OCI-LY1 (cell line): Measurements from ENCODE around the gene PRKCE.

Experiments used
- H2AFZ ChIP-seq: fragments of 200-600 bp; sonication (generic), shearing (Covaris generic); 2 replicates; pipeline ENCODE4 v1.6.0; 2014; ENCODE audit warnings: antibody characterized with exemption, mild to moderate bottlenecking, low read length
- H3F3A ChIP-seq: fragments of 200-600 bp; sonication (generic), shearing (Covaris generic); 2 replicates; pipeline ENCODE4 v1.6.0; 2014; ENCODE audit warnings: mild to moderate bottlenecking, antibody characterized with exemption, low read length, moderate library complexity; ENCODE audit not compliant: insufficient read depth
- H3K27ac ChIP-seq: fragments of 200-600 bp; sonication (generic); 2 replicates; pipeline ENCODE4 v1.5.1; 2014; ENCODE audit warnings: low read length, mixed run types, mild to moderate bottlenecking, low read depth; ENCODE audit not compliant: poor library complexity, severe bottlenecking
- H3K27me3 ChIP-seq: fragments of 200-600 bp; sonication (generic); 2 replicates; pipeline ENCODE4 v1.6.0; 2014; ENCODE audit warnings: antibody characterized with exemption, mild to moderate bottlenecking, low read length, moderate library complexity; ENCODE audit not compliant: insufficient read depth
- H3K36me3 ChIP-seq: fragments of 200-600 bp; sonication (generic); 2 replicates; pipeline ENCODE4 v1.6.1; 2014; ENCODE audit warnings: mild to moderate bottlenecking, antibody characterized with exemption, low read length, moderate library complexity, mixed read lengths; ENCODE audit not compliant: insufficient read depth
- H3K4me1 ChIP-seq: fragments of 200-600 bp; sonication (generic); 2 replicates; pipeline ENCODE4 v1.5.1; 2014; ENCODE audit warnings: mild to moderate bottlenecking, low read length, moderate library complexity; ENCODE audit not compliant: insufficient read depth, severe bottlenecking
- H3K4me2 ChIP-seq: fragments of 200-600 bp; sonication (generic), shearing (Covaris generic); 2 replicates; pipeline ENCODE4 v1.6.1; 2014; ENCODE audit warnings: low read length
- H3K4me3 ChIP-seq: fragments of 200-600 bp; sonication (generic); 2 replicates; pipeline ENCODE4 v1.5.1; 2014; ENCODE audit warnings: low read length, low read depth, mild to moderate bottlenecking, mixed read lengths; ENCODE audit not compliant: poor library complexity, severe bottlenecking
- H3K79me2 ChIP-seq: fragments of 200-600 bp; shearing (Covaris generic); 2 replicates; pipeline ENCODE4 v1.6.1; 2016; ENCODE audit warnings: mixed run types, low read length, mixed read lengths; ENCODE audit not compliant: insufficient read depth
- H3K9ac ChIP-seq: fragments of 200-600 bp; sonication (generic), shearing (Covaris generic); 2 replicates; pipeline ENCODE4 v1.6.1; 2014; ENCODE audit warnings: mild to moderate bottlenecking, low read length, mixed read lengths
- H3K9me2 ChIP-seq: fragments of 200-600 bp; sonication (generic), shearing (Covaris generic); 2 replicates; pipeline ENCODE4 v1.6.1; 2014; ENCODE audit warnings: low read depth, mild to moderate bottlenecking, low read length, mixed read lengths
- H3K9me3 ChIP-seq: fragments of 200-600 bp; shearing (Covaris generic); 2 replicates; pipeline ENCODE4 v1.6.1; 2014; ENCODE audit warnings: low read length, mixed read lengths
- H4K20me1 ChIP-seq: fragments of 200-600 bp; sonication (generic), shearing (Covaris generic); 2 replicates; pipeline ENCODE4 v1.6.0; 2016; ENCODE audit warnings: mild to moderate bottlenecking, low read length; ENCODE audit not compliant: insufficient read depth
- EZH2 ChIP-seq: fragments of 200-600 bp; sonication (generic), shearing (Covaris generic); IDR thresholded peaks from 2 replicates; pipeline ENCODE4 v1.8.0; 2017; ENCODE audit warnings: borderline replicate concordance, mixed run types, mild to moderate bottlenecking, antibody characterized with exemption, low read length, moderate library complexity, mixed read lengths
- TF ChIP-seq, protein P1 (sequence below): fragments of 200-600 bp; sonication (generic), shearing (Covaris generic); IDR thresholded peaks from 2 replicates; pipeline ENCODE4 v1.5.1; 2017; ENCODE audit warnings: mild to moderate bottlenecking, antibody characterized with exemption, low read length, moderate library complexity, mixed read lengths

PRKCE gene

GRCh38 chr2:45634223-45634622, 17.3 kb upstream of the PRKCE start:
- Histone ChIP-seq H3K4me3 (no peak overlapping the region), H3K9me3 (no peaks in the 10 kb centered on the region), H3K4me2 (no peak overlapping the region), H3F3A (no peaks in the 10 kb centered on the region), H3K79me2 (no peaks in the 10 kb centered on the region), H3K9me2 (no peaks in the 10 kb centered on the region), H3K36me3 (no peaks in the 10 kb centered on the region), H4K20me1 (no peaks in the 10 kb centered on the region), H3K27ac (no peak overlapping the region), H2AFZ (no peak overlapping the region), H3K27me3 (no peaks in the 10 kb centered on the region), H3K9ac (no peak overlapping the region), H3K4me1 (no peaks in the 10 kb centered on the region)
- TF ChIP-seq, protein P1, sequence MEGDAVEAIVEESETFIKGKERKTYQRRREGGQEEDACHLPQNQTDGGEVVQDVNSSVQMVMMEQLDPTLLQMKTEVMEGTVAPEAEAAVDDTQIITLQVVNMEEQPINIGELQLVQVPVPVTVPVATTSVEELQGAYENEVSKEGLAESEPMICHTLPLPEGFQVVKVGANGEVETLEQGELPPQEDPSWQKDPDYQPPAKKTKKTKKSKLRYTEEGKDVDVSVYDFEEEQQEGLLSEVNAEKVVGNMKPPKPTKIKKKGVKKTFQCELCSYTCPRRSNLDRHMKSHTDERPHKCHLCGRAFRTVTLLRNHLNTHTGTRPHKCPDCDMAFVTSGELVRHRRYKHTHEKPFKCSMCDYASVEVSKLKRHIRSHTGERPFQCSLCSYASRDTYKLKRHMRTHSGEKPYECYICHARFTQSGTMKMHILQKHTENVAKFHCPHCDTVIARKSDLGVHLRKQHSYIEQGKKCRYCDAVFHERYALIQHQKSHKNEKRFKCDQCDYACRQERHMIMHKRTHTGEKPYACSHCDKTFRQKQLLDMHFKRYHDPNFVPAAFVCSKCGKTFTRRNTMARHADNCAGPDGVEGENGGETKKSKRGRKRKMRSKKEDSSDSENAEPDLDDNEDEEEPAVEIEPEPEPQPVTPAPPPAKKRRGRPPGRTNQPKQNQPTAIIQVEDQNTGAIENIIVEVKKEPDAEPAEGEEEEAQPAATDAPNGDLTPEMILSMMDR = no peak
- TF ChIP-seq EZH2 = no peak

DNA sequence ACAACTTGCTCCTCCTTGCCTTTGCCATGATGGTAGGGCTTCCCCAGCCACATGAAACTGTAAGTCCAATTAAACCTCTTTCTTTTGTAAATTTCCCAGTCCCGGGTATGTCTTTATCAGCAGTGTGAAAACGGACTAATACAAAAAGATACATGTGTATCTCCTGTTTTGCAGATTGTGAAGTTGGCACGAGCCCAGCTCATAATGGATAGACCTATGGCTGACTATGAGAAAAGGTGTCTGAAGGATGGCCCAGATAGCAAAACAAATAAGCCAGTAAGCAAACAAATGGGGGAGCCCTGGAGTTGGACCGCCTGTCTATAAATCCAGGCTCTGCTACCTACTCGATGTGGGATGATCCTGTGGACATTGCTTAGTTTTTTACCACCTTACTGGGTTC, 15.5 kb upstream of the PRKCE start:
- H3K4me2 ChIP-seq = no peak overlapping the region
- no peak overlapping the region for H3K27ac ChIP-seq
- H3K36me3 ChIP-seq = no peaks in the 10 kb centered on the region
- no peak overlapping the region for H3K4me3 ChIP-seq
- TF ChIP-seq, protein P1 = no peak
- no peak for TF ChIP-seq EZH2
- H3K9me3 ChIP-seq = no peaks in the 10 kb centered on the region
- no peaks in the 10 kb centered on the region for H3K27me3 ChIP-seq
- H2AFZ ChIP-seq = no peak overlapping the region
- H3K79me2 ChIP-seq = no peaks in the 10 kb centered on the region
- H3K4me1 ChIP-seq = no peaks in the 10 kb centered on the region
- H4K20me1 ChIP-seq = no peaks in the 10 kb centered on the region
- no peak overlapping the region for H3K9ac ChIP-seq
- H3K9me2 ChIP-seq = no peaks in the 10 kb centered on the region
- no peaks in the 10 kb centered on the region for H3F3A ChIP-seq

- Histone ChIP-seq H3K9me2 (no peaks in the 10 kb centered on the region), H3K4me2 (no peak overlapping the region), H3K27me3 (no peaks in the 10 kb centered on the region), H4K20me1 (no peaks in the 10 kb centered on the region), H3K79me2 (no peaks in the 10 kb centered on the region), H3K9ac (no peak overlapping the region), H3K36me3 (no peaks in the 10 kb centered on the region), H3K9me3 (no peaks in the 10 kb centered on the region), H3K4me3 (no peak overlapping the region), H3F3A (no peaks in the 10 kb centered on the region), H3K4me1 (no peaks in the 10 kb centered on the region), H2AFZ (no peak overlapping the region), H3K27ac (no peak overlapping the region)
- TF ChIP-seq, protein P1 = no peak
- TF ChIP-seq EZH2 = no peak
These were observed 14.0 kb upstream of the PRKCE start for GRCh38 chr2:45637440-45637839.
